OCI-LY7 (cell line): ENCODE results near the gene ELK3. TPM values are rescaled to one million over a fixed set of nuclear protein-coding genes. Genes with fewer than 3 reads are reported as not detected.

Source experiments
- BruUV-seq: library from RNA; stranded (reverse); fragments of 400-500 nt; replicated peaks from 2 replicates; lab custom pipeline; 2021; lab: Mats Ljungman, UMichigan
- CTCF ChIA-PET: fragments of 300-600 bp; sonication (Branson Sonifier 250); formaldehyde crosslinking; loops from one replicate; lab custom pipeline; 2022; ENCODE audit warnings: antibody characterized with exemption; ENCODE audit not compliant: unreplicated experiment; lab: Charles Lee
- POLR2A ChIA-PET: fragments of 300-600 bp; sonication (Branson Sonifier 250); formaldehyde crosslinking; loops from one replicate; lab custom pipeline; 2022; ENCODE audit warnings: antibody characterized with exemption; lab: Charles Lee
- DNase-seq: peaks from one replicate; pipeline ENCODE4 v3.0.0-alpha.2; 2015; ENCODE audit warnings: low spot score
- H2AFZ ChIP-seq: fragments of 200-600 bp; sonication (generic), shearing (Covaris generic); 2 replicates; pipeline ENCODE4 v1.6.1; 2014; ENCODE audit warnings: mild to moderate bottlenecking, antibody characterized with exemption, low read length, moderate library complexity
- H3K27ac ChIP-seq: fragments of 200-600 bp; sonication (generic); 2 replicates; pipeline ENCODE4 v1.5.1; 2014; ENCODE audit warnings: mixed run types, low read depth, mild to moderate bottlenecking, moderate library complexity, low read length, inconsistent platforms; ENCODE audit not compliant: poor library complexity, severe bottlenecking
- H3K36me3 ChIP-seq: fragments of 200-600 bp; sonication (generic); 2 replicates; pipeline ENCODE4 v1.6.1; 2014; ENCODE audit warnings: mild to moderate bottlenecking, antibody characterized with exemption, low read length, moderate library complexity, mixed read lengths; ENCODE audit not compliant: insufficient read depth
- H3K4me1 ChIP-seq: fragments of 200-600 bp; sonication (generic); 2 replicates; pipeline ENCODE4 v1.5.1; 2014; ENCODE audit warnings: mild to moderate bottlenecking, low read length; ENCODE audit not compliant: insufficient read depth, poor library complexity, severe bottlenecking
- H3K4me2 ChIP-seq: fragments of 200-600 bp; sonication (generic); 2 replicates; pipeline ENCODE4 v1.6.1; 2014; ENCODE audit warnings: mild to moderate bottlenecking, low read length
- H3K4me3 ChIP-seq: fragments of 200-600 bp; sonication (generic); 2 replicates; pipeline ENCODE4 v1.5.1; 2014; ENCODE audit warnings: mild to moderate bottlenecking, low read depth, low read length; ENCODE audit not compliant: poor library complexity, severe bottlenecking
- H3K79me2 ChIP-seq: fragments of 200-600 bp; sonication (generic); 2 replicates; pipeline ENCODE4 v1.6.1; 2016; ENCODE audit warnings: low read depth, mild to moderate bottlenecking, low read length, moderate library complexity, mixed read lengths; ENCODE audit not compliant: insufficient read depth
- H3K9me2 ChIP-seq: fragments of 200-600 bp; sonication (generic); 2 replicates; pipeline ENCODE4 v1.6.1; 2016; ENCODE audit warnings: mild to moderate bottlenecking, low read length, mixed read lengths; ENCODE audit not compliant: insufficient read depth
- H3K9me3 ChIP-seq: fragments of 200-600 bp; sonication (generic); 2 replicates; pipeline ENCODE4 v1.6.1; 2014; ENCODE audit warnings: mild to moderate bottlenecking, mixed run types, low read length, mixed read lengths
- H4K20me1 ChIP-seq: fragments of 200-600 bp; sonication (generic); 2 replicates; pipeline ENCODE4 v1.6.1; 2014; ENCODE audit warnings: mild to moderate bottlenecking, antibody characterized with exemption, low read length, moderate library complexity, mixed read lengths; ENCODE audit not compliant: insufficient read depth
- CTCF ChIP-seq: fragments of 200-600 bp; sonication (generic); conservative IDR thresholded peaks from 2 replicates; pipeline ENCODE4 v1.5.1; 2014; ENCODE audit warnings: mild to moderate bottlenecking, antibody characterized with exemption, low read length, moderate library complexity, mixed read lengths
- EZH2phosphoT487 ChIP-seq: fragments of 200-600 bp; sonication (generic); IDR thresholded peaks from 2 replicates; pipeline ENCODE4 v1.6.1; 2018; ENCODE audit warnings: low read depth, borderline replicate concordance, mild to moderate bottlenecking, mixed run types, antibody characterized with exemption, low read length, moderate library complexity, mixed read lengths
- intact Hi-C: fragments of 100-400 bp; cut with micrococcal nuclease; formaldehyde crosslinking; loops from one replicate; pipeline ENCODE4 v1.10.0; 2022; ENCODE audit not compliant: unreplicated experiment
- total RNA-seq, 2 experiments: library from RNA; depleted of rRNA in 1 of 2; stranded (reverse); fragments of >200 nt in 1 of 2; shearing (Covaris generic) in 1 of 2; gene quantifications; 2 replicates each; pipeline ENCODE4 v1.2.3, GENCODE V29; 2014 to 2022

Gene ELK3
- total RNA-seq, 2 experiments from 2014 or later, result 1.9 to 4.2 TPM

GRCh38 chr12:96177013-96177412 is 17.2 kb upstream of the ELK3 start:
- Histone ChIP-seq H3K27ac (no peak overlapping the region), H3K4me1 (no peaks in the 10 kb centered on the region), H3K4me3 (no peak overlapping the region), H3K9me2 (no peaks in the 10 kb centered on the region), H4K20me1 (no peaks in the 10 kb centered on the region), H3K4me2 (no peak overlapping the region), H3K36me3 (no peaks in the 10 kb centered on the region), H3K79me2 (no peaks in the 10 kb centered on the region), H3K9me3 (0 out of 2 replicates have a peak, but pooled peaks cover 5% of the 10 kb centered on the region), H2AFZ (no peak overlapping the region)
- no peak for DNase-seq
- no peak for TF ChIP-seq EZH2phosphoT487
- TF ChIP-seq CTCF, result no peak
- no TSS peak for BruUV-seq
- CTCF ChIA-PET, result no interaction called here
- POLR2A ChIA-PET, result interaction anchor here (0.7 kb wide), 1 partner anchor 9 kb away, joined by 7 read pairs; no protein-coding TSS in a partner anchor
- intact Hi-C loops, result no loop called here

DNA sequence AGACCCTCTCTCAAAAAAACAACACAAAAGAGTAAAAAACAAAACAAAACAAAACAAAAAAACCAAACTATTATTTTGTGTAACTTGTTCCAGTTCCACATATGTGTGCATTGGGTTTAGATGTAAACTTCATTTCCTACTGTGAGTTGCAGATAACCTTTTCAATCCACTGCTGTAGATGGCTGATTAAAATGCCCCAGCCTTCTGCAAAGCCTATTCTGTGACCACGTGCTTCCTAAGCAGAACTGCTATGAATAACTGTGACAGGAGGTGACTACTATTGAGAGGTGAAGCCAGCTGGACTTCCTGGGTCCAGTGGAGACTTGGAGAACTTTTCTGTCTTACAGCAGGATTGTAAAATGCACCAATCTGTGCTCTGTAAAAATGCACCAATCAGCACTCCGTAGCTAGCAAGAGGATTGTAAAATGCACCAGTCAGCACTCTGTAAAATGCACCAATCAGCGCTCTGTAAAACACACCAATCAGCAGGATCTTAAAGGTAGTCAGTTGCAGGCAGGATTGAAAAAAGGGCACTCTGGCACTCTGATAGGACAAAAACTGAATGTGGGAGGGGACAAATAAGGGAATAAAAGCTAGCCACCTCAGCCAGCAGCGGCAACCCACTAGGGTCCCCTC is 10.3 kb upstream of the ELK3 start:
- Histone ChIP-seq H3K9me2 (no peaks in the 10 kb centered on the region), H3K4me3 (no peak overlapping the region), H3K27ac (no peak overlapping the region), H3K79me2 (no peaks in the 10 kb centered on the region), H3K4me2 (no peak overlapping the region), H3K9me3 (no peaks in the 10 kb centered on the region), H2AFZ (no peak overlapping the region), H3K36me3 (no peaks in the 10 kb centered on the region), H4K20me1 (no peaks in the 10 kb centered on the region), H3K4me1 (no peaks in the 10 kb centered on the region)
- no TSS peak for BruUV-seq
- TF ChIP-seq EZH2phosphoT487 (no peak), CTCF (no peak)
- CTCF ChIA-PET, result no interaction called here
- intact Hi-C loops, result no loop called here
- DNase-seq, result no peak
- POLR2A ChIA-PET, result no interaction called here

GRCh38 chr12:96185914-96186313 is 8.3 kb upstream of the ELK3 start:
- no peak overlapping the region for H3K4me2 ChIP-seq
- peaks cover 9% of the 10 kb centered on the region for H3K4me1 ChIP-seq
- DNase-seq, result no peak
- CTCF ChIA-PET, result no interaction called here
- H3K79me2 ChIP-seq, result no peaks in the 10 kb centered on the region
- POLR2A ChIA-PET, result interaction anchor here (0.8 to 1.0 kb wide), 2 partner anchors 8 to 327 kb away, joined by 3 to 7 read pairs; no protein-coding TSS in a partner anchor
- intact Hi-C loops, result no loop called here
- H3K27ac ChIP-seq, result no peak overlapping the region
- no peaks in the 10 kb centered on the region for H3K9me3 ChIP-seq
- no TSS peak for BruUV-seq
- no peaks in the 10 kb centered on the region for H4K20me1 ChIP-seq
- no peaks in the 10 kb centered on the region for H3K36me3 ChIP-seq
- TF ChIP-seq CTCF (no peak), EZH2phosphoT487 (no peak)
- no peaks in the 10 kb centered on the region for H3K9me2 ChIP-seq
- H3K4me3 ChIP-seq, result no peak overlapping the region
- no peak overlapping the region for H2AFZ ChIP-seq
